ENCODE data around the gene GPBP1. TPM values are rescaled to one million over a fixed set of nuclear protein-coding genes. Genes with fewer than 3 reads are reported as not detected.
"Not testable (repeated sequence)": the region's sequence is repeated elsewhere in the genome, so short reads cannot be mapped to it uniquely, and the experiment has no call there.

Gene GPBP1
- total RNA-seq, 1 experiment from 2014 or later, result 69.5 TPM

- CTCF ChIA-PET; H3K9me3 ChIP-seq (ENCODE audit: control insufficient read depth in 1 of 2, insufficient read depth in 1 of 2, low read depth in 1 of 2, low read length in 2 of 2); DNase-seq (ENCODE audit: low read depth, low spot score); H3K27ac ChIP-seq (ENCODE audit: low read depth, low read length); H4K20me1 ChIP-seq (ENCODE audit: insufficient read depth); H3K4me3 ChIP-seq (replicated peaks in 1 of 2; ENCODE audit: low read depth in 1 of 2, low read length in 2 of 2); H3K9ac ChIP-seq (ENCODE audit: low read length); H2AFZ ChIP-seq (ENCODE audit: low read depth, low read length, poor library complexity, severe bottlenecking); ATAC-seq; H3K27me3 ChIP-seq (ENCODE audit: insufficient read depth, low read length); H3K9me2 ChIP-seq (ENCODE audit: insufficient read depth); POLR2A ChIA-PET; BruUV-seq (replicated peaks); RAD21 ChIA-PET (ENCODE audit: low non-redundant PET in 1 of 2, low total read pairs in 2 of 2, uncharacterized antibody in 2 of 2, unreplicated experiment in 2 of 2); intact Hi-C loops (cut with micrococcal nuclease): not testable (repeated sequence)
- Histone ChIP-seq H3K36me3 (ENCODE audit: control insufficient read depth in 1 of 2, insufficient read depth in 2 of 2, low read length in 2 of 2) (peaks cover 18 to 34% of the 10 kb centered on the region in 2 experiments; a peak in 3 of 4 replicates), H3K4me2 (ENCODE audit: low read length) (peak overlapping the region; percentile 8; the same call in 1 of the 2 replicates), H3K4me1 (ENCODE audit: control insufficient read depth in 1 of 2, insufficient read depth in 2 of 2, low read length in 2 of 2) (peaks cover 21 to 28% of the 10 kb centered on the region in 2 experiments), H3K79me2 (ENCODE audit: insufficient read depth, low read length) (peaks cover 94% of the 10 kb centered on the region)
Measured at GRCh38 chr5:57178238-57178637, 4.4 kb downstream of the GPBP1 start.

DNA sequence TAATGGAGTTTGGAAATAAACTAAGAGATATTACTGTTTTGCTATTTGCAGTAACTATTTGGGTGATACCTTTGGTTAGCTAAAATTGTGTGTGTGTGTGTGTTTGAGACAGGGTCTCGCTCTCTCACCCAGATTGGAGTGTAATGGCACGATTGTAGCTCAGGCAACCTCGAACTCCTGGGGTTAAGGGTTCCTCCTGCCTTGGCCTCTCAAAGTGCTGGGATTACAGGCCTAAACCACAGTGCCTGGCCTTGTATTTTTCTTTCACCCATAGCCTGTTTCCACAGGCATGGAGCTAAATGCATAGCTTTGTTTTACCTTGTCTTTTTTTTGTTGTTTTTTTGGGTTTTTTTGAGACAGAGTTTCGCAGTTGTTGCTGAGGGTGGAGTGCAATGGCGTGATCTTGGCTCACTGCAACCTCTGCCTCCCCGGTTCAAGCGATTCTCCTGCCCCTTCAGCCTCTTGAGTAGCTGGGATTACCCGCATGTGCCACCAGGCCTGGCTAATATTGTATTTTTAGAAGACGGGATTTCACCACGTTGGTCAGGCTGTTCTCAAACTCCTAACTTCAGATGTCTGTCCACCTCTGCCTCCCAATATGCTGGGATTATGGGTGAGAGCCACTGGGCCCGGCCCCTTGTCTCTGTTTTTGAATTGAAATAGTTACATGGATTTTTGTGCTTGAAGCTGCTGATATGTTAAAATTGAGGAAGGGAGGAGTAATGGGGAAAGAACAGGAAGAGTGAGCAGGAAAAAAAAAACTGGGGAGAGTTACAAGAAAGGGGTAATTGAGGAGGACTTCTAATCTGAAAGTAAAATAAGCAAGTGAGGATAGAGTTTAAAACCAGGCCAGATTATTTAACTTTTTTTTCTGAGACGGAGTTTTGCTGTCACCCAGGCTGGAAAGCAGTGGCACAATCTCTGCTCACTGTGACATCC lies 5.7 kb downstream of the GPBP1 start:
- no peaks in the 10 kb centered on the region for H3K27me3 ChIP-seq (ENCODE audit: insufficient read depth, low read length)
- peaks cover 21 to 28% of the 10 kb centered on the region in 2 experiments for H3K4me1 ChIP-seq (ENCODE audit: control insufficient read depth in 1 of 2, insufficient read depth in 2 of 2, low read length in 2 of 2)
- H2AFZ ChIP-seq (ENCODE audit: low read depth, low read length, poor library complexity, severe bottlenecking), result no peak overlapping the region
- no peaks in the 10 kb centered on the region for H3K9me3 ChIP-seq (ENCODE audit: control insufficient read depth in 1 of 2, insufficient read depth in 1 of 2, low read depth in 1 of 2, low read length in 2 of 2)
- CTCF ChIA-PET, result no interaction called here
- no peak overlapping the region for H3K9ac ChIP-seq (ENCODE audit: low read length)
- no peak overlapping the region for H3K4me3 ChIP-seq (replicated peaks in 1 of 2; ENCODE audit: low read depth in 1 of 2, low read length in 2 of 2)
- RAD21 ChIA-PET (ENCODE audit: low non-redundant PET in 1 of 2, low total read pairs in 2 of 2, uncharacterized antibody in 2 of 2, unreplicated experiment in 2 of 2), result no interaction called here
- no peak overlapping the region for H3K27ac ChIP-seq (ENCODE audit: low read depth, low read length)
- no peak for ATAC-seq
- H3K4me2 ChIP-seq (ENCODE audit: low read length), result no peak overlapping the region
- intact Hi-C loops (cut with micrococcal nuclease), result no loop called here
- peaks cover 22 to 36% of the 10 kb centered on the region in 2 experiments; a peak in 3 of 4 replicates for H3K36me3 ChIP-seq (ENCODE audit: control insufficient read depth in 1 of 2, insufficient read depth in 2 of 2, low read length in 2 of 2)
- no peak for TF ChIP-seq RAD21 (IDR thresholded peaks at IDR 0.05; ENCODE audit: low read depth)
- no peak for TF ChIP-seq EZH2 (IDR thresholded peaks at IDR 0.05)
- TF ChIP-seq EZH2phosphoT487 (IDR thresholded peaks at IDR 0.05; ENCODE audit: borderline replicate concordance), result no peak
- no TSS peak for BruUV-seq (replicated peaks)
- no peak for DNase-seq (ENCODE audit: low read depth, low spot score)
- POLR2A ChIA-PET, result no interaction called here
- no peaks in the 10 kb centered on the region for H3K9me2 ChIP-seq (ENCODE audit: insufficient read depth)
- H3K79me2 ChIP-seq (ENCODE audit: insufficient read depth, low read length), result peaks cover 100% of the 10 kb centered on the region
- peaks cover 7% of the 10 kb centered on the region; the same call in 1 of the 2 replicates for H4K20me1 ChIP-seq (ENCODE audit: insufficient read depth)
